Measurements from ENCODE around the gene CLMN. TPM values are rescaled to one million over a fixed set of nuclear protein-coding genes. Genes with fewer than 3 reads are reported as not detected.
A peak's percentile ranks its signal among the peaks of the same experiment; 100 is the strongest.

CLMN gene
- total and polyA plus RNA-seq, 2 of the 4 experiments (the other 2 are of a cell fraction) = 0.10 to 0.18 TPM

GRCh38 chr14:95183532-95184412 is 135.9 kb downstream of the CLMN start:
- H3K27ac ChIP-seq (ENCODE audit: insufficient read depth, low read length) = no peak overlapping the region
- H3K9me3 ChIP-seq (ENCODE audit: control insufficient read depth, insufficient read depth, low read length) = 0 out of 2 replicates have a peak, but pooled peaks cover 2% of the 10 kb centered on the region
- DNase-seq = no peak
- ATAC-seq (ENCODE audit: low read depth) = peak; percentile 29; the same call in 1 of the 2 replicates
- no peak overlapping the region for H3K14ac ChIP-seq (replicated peaks; ENCODE audit: low read depth, low read length)
- BruUV-seq (replicated peaks) = no TSS peak
- H3K36me3 ChIP-seq (ENCODE audit: control insufficient read depth, insufficient read depth, low read length) = no peaks in the 10 kb centered on the region
- peaks cover 4% of the 10 kb centered on the region; the same call in 1 of the 2 replicates for H3K4me1 ChIP-seq (ENCODE audit: control insufficient read depth, insufficient read depth, low read length)
- H3K23ac ChIP-seq (ENCODE audit: low read depth, low read length) = no peak overlapping the region
- no peak overlapping the region for H3K9ac ChIP-seq (ENCODE audit: low read depth, low read length)
- CTCF ChIA-PET = interaction anchor here (1.0 kb wide), 1 partner anchor 9 kb away, joined by 5 read pairs; no protein-coding TSS in a partner anchor
- no peak overlapping the region for H2AK9ac ChIP-seq (replicated peaks; ENCODE audit: low read depth, low read length, poor library complexity)
- no peaks in the 10 kb centered on the region for H4K20me1 ChIP-seq (ENCODE audit: insufficient read depth, low read length)
- H3K9me1 ChIP-seq (ENCODE audit: insufficient read depth, low read length) = no peaks in the 10 kb centered on the region
- no peak overlapping the region for H4K5ac ChIP-seq (ENCODE audit: low read depth, low read length)
- H2BK15ac ChIP-seq (ENCODE audit: low read depth, low read length) = no peak overlapping the region
- H4K8ac ChIP-seq (ENCODE audit: low read depth in 2 of 2, low read length in 2 of 2) = no peak overlapping the region
- intact Hi-C loops (cut with micrococcal nuclease) (no loop called here), dilution Hi-C loops (cut with HindIII; ENCODE audit: low sequenced_read_pairs, unreplicated experiment) (no loop called here), in situ Hi-C loops (cut with MboI; ENCODE audit: low sequenced_read_pairs) (no loop called here)
- no peak overlapping the region for H3K56ac ChIP-seq (ENCODE audit: extremely low read depth, insufficient read depth, low read length)
- no peak overlapping the region for H3K4ac ChIP-seq (ENCODE audit: low read depth, low read length)
- H4K91ac ChIP-seq (ENCODE audit: insufficient read depth, low read depth, low read length) = no peak overlapping the region
- H3K4me3 ChIP-seq (ENCODE audit: insufficient read depth, low read depth, low read length) = no peak overlapping the region
- H3K79me1 ChIP-seq (ENCODE audit: low read depth in 1 of 2, low read length in 2 of 2) = no peaks in the 10 kb centered on the region
- no peak overlapping the region for H2BK120ac ChIP-seq (ENCODE audit: low read depth, low read length)
- POLR2A ChIA-PET (ENCODE audit: unreplicated experiment) = no interaction called here
- no peak overlapping the region for H2BK5ac ChIP-seq (ENCODE audit: low read depth, low read length, poor library complexity, severe bottlenecking)
- H3K4me2 ChIP-seq (ENCODE audit: low read depth, low read length) = no peak overlapping the region
- H2AFZ ChIP-seq (replicated peaks; ENCODE audit: low read length, poor library complexity) = no peak overlapping the region
- TF ChIP-seq SMC3 (IDR thresholded peaks at IDR 0.05; ENCODE audit: low read depth, low read length) (no peak), CHD1 (IDR thresholded peaks at IDR 0.05; ENCODE audit: low read depth, low read length) (no peak), MAZ (IDR thresholded peaks at IDR 0.05; ENCODE audit: borderline replicate concordance, low read depth, low read length) (no peak), BHLHE40 (IDR thresholded peaks at IDR 0.05; ENCODE audit: low read depth, low read length) (no peak), RAD21 (IDR thresholded peaks at IDR 0.05; ENCODE audit: low read length) (no peak), RCOR1 (IDR thresholded peaks at IDR 0.05; ENCODE audit: insufficient replicate concordance, low read length) (no peak)
- no peak overlapping the region for H3K18ac ChIP-seq (ENCODE audit: low read depth, low read length)
- H2BK20ac ChIP-seq (ENCODE audit: low read depth, low read length) = no peak overlapping the region
- H2AK5ac ChIP-seq (ENCODE audit: low read depth, low read length) = no peak overlapping the region
- no peaks in the 10 kb centered on the region; the same call in 1 of the 2 replicates for H3K27me3 ChIP-seq (ENCODE audit: control insufficient read depth, insufficient read depth, low read length)
- no CpG with 5 or more reads among the region's 6 CpGs for WGBS, 2 experiments (ENCODE audit: extremely low coverage in 2 of 2, insufficient read length in 1 of 2)

Measured in IMR-90 (cell line).